IMR-90 (cell line): Measurements from ENCODE around the gene CLN3. TPM values are rescaled to one million over a fixed set of nuclear protein-coding genes. Genes with fewer than 3 reads are reported as not detected.

Source experiments
- ATAC-seq: fragments of 200-7000 bp; cut with Tn5 transposase; 2 replicates; pipeline ENCODE4 v1.9.1; 2020; ENCODE audit warnings: low read depth, mild to moderate bottlenecking, moderate library complexity
- BruUV-seq: library from RNA; stranded (reverse); fragments of 400-500 nt; replicated peaks from 2 replicates; lab custom pipeline; 2021; lab: Mats Ljungman, UMichigan
- CTCF ChIA-PET: fragments of 300-600 bp; formaldehyde crosslinking; extraction: SDS; loops from one replicate; lab custom pipeline; 2021; ENCODE audit warnings: antibody characterized with exemption; lab: Yijun Ruan, JAX
- POLR2A ChIA-PET: fragments of 300-600 bp; sonication (Branson Sonifier 250); formaldehyde crosslinking; loops from one replicate; lab custom pipeline; 2022; ENCODE audit warnings: antibody characterized with exemption; ENCODE audit not compliant: unreplicated experiment; lab: Charles Lee
- DNase-seq: peaks from one replicate; pipeline ENCODE4 v3.0.0; 2013
- H2AFZ ChIP-seq: replicated peaks from 2 replicates; pipeline ENCODE3; 2013; ENCODE audit warnings: low read length, mild to moderate bottlenecking; ENCODE audit not compliant: poor library complexity
- H2AK5ac ChIP-seq: 2 replicates; pipeline ENCODE4 v1.6.1; 2013; ENCODE audit warnings: low read depth, low read length, inconsistent platforms
- H2AK9ac ChIP-seq: replicated peaks from 2 replicates; pipeline ENCODE3; 2013; ENCODE audit warnings: mild to moderate bottlenecking, low read depth, low read length, moderate library complexity; ENCODE audit not compliant: poor library complexity
- H2BK120ac ChIP-seq: 2 replicates; pipeline ENCODE4 v1.6.1; 2013; ENCODE audit warnings: low read depth, low read length, inconsistent platforms
- H2BK15ac ChIP-seq: 3 replicates; pipeline ENCODE4 v1.6.1; 2013; ENCODE audit warnings: low read depth, low read length, inconsistent platforms
- H2BK20ac ChIP-seq: 2 replicates; pipeline ENCODE4 v1.6.1; 2013; ENCODE audit warnings: low read depth, mild to moderate bottlenecking, inconsistent platforms, low read length, moderate library complexity
- H2BK5ac ChIP-seq: 2 replicates; pipeline ENCODE4 v1.6.1; 2013; ENCODE audit warnings: mild to moderate bottlenecking, low read depth, low read length, inconsistent platforms; ENCODE audit not compliant: poor library complexity, severe bottlenecking
- H3K14ac ChIP-seq: replicated peaks from 2 replicates; pipeline ENCODE4 v1.6.1; 2013; ENCODE audit warnings: low read depth, low read length, inconsistent platforms
- H3K18ac ChIP-seq: 2 replicates; pipeline ENCODE4 v1.6.1; 2013; ENCODE audit warnings: low read depth, low read length, control low read depth
- H3K23ac ChIP-seq: 2 replicates; pipeline ENCODE4 v1.6.1; 2013; ENCODE audit warnings: low read depth, low read length, inconsistent platforms
- H3K27ac ChIP-seq: 2 replicates; pipeline ENCODE4 v1.5.1; 2013; ENCODE audit warnings: mild to moderate bottlenecking, control low read depth, low read length; ENCODE audit not compliant: insufficient read depth
- H3K27me3 ChIP-seq: 2 replicates; pipeline ENCODE4 v1.6.1; 2013; ENCODE audit warnings: low read length; ENCODE audit not compliant: control insufficient read depth, insufficient read depth
- H3K36me3 ChIP-seq: 2 replicates; pipeline ENCODE4 v1.6.1; 2013; ENCODE audit warnings: low read length, mixed read lengths; ENCODE audit not compliant: control insufficient read depth, insufficient read depth
- H3K4ac ChIP-seq: 2 replicates; pipeline ENCODE4 v1.6.1; 2013; ENCODE audit warnings: low read depth, low read length, inconsistent platforms
- H3K4me1 ChIP-seq: 2 replicates; pipeline ENCODE4 v1.6.1; 2013; ENCODE audit warnings: low read length, mixed read lengths; ENCODE audit not compliant: control insufficient read depth, insufficient read depth
- H3K4me2 ChIP-seq: 2 replicates; pipeline ENCODE4 v1.6.1; 2013; ENCODE audit warnings: low read depth, mild to moderate bottlenecking, control low read depth, low read length, moderate library complexity
- H3K4me3 ChIP-seq: 2 replicates; pipeline ENCODE4 v1.5.1; 2013; ENCODE audit warnings: low read depth, mild to moderate bottlenecking, control low read depth, low read length, moderate library complexity; ENCODE audit not compliant: insufficient read depth
- H3K56ac ChIP-seq: 2 replicates; pipeline ENCODE4 v1.6.1; 2013; ENCODE audit warnings: low read length, inconsistent platforms; ENCODE audit not compliant: insufficient read depth; ENCODE audit errors: extremely low read depth
- H3K79me1 ChIP-seq, 2 experiments: 2 replicates each; pipeline ENCODE4 v1.6.1; 2013; ENCODE audit warnings: low read length in 2 of 2, inconsistent platforms in 1 of 2, low read depth in 1 of 2
- H3K9ac ChIP-seq: 2 replicates; pipeline ENCODE4 v1.6.1; 2013; ENCODE audit warnings: low read depth, low read length, control low read depth
- H3K9me1 ChIP-seq: 2 replicates; pipeline ENCODE4 v1.6.1; 2013; ENCODE audit warnings: low read length, inconsistent platforms; ENCODE audit not compliant: insufficient read depth
- H3K9me3 ChIP-seq: 2 replicates; pipeline ENCODE4 v1.6.1; 2013; ENCODE audit warnings: low read length; ENCODE audit not compliant: control insufficient read depth, insufficient read depth
- H4K20me1 ChIP-seq: 2 replicates; pipeline ENCODE4 v1.6.1; 2013; ENCODE audit warnings: low read length, inconsistent platforms; ENCODE audit not compliant: insufficient read depth
- H4K5ac ChIP-seq: 2 replicates; pipeline ENCODE4 v1.6.1; 2013; ENCODE audit warnings: mild to moderate bottlenecking, low read depth, low read length, control low read depth
- H4K8ac ChIP-seq, 2 experiments: 2 replicates each; pipeline ENCODE4 v1.6.1; 2013; ENCODE audit warnings: low read depth in 2 of 2, low read length in 2 of 2, control low read depth in 1 of 2, inconsistent platforms in 1 of 2
- H4K91ac ChIP-seq: 2 replicates; pipeline ENCODE4 v1.6.1; 2013; ENCODE audit warnings: low read depth, low read length, inconsistent platforms; ENCODE audit not compliant: insufficient read depth
- BHLHE40 ChIP-seq: fragments of 150-350 bp; IDR thresholded peaks from 2 replicates; pipeline ENCODE4 v1.6.1; 2016; ENCODE audit warnings: mild to moderate bottlenecking, low read depth, low read length
- CEBPB ChIP-seq: IDR thresholded peaks from 2 replicates; pipeline ENCODE4 v1.6.1; 2012; ENCODE audit warnings: low read depth, low read length, improper control_type of control experiment
- CHD1 ChIP-seq: IDR thresholded peaks from 2 replicates; pipeline ENCODE4 v1.6.1; 2012; ENCODE audit warnings: low read depth, low read length, improper control_type of control experiment
- FOS ChIP-seq: fragments of 150-350 bp; IDR thresholded peaks from 2 replicates; pipeline ENCODE4 v1.6.1; 2016; ENCODE audit warnings: low read depth, low read length
- MAFK ChIP-seq: IDR thresholded peaks from 2 replicates; pipeline ENCODE4 v1.6.1; 2012; ENCODE audit warnings: low read depth, low read length, improper control_type of control experiment
- MAZ ChIP-seq: IDR thresholded peaks from 2 replicates; pipeline ENCODE4 v1.6.1; 2012; ENCODE audit warnings: low read depth, mild to moderate bottlenecking, low read length, improper control_type of control experiment, moderate library complexity, borderline replicate concordance
- MXI1 ChIP-seq: IDR thresholded peaks from 2 replicates; pipeline ENCODE4 v1.6.1; 2012; ENCODE audit warnings: low read depth, mild to moderate bottlenecking, low read length, moderate library complexity, borderline replicate concordance
- NFE2L2 ChIP-seq: fragments of 150-350 bp; IDR thresholded peaks from 2 replicates; pipeline ENCODE4 v1.6.1; 2016; ENCODE audit warnings: low read depth, mild to moderate bottlenecking, low read length
- POLR2A ChIP-seq: IDR thresholded peaks from 2 replicates; pipeline ENCODE4 v1.6.1; 2012; ENCODE audit warnings: mild to moderate bottlenecking, low read depth, low read length
- RAD21 ChIP-seq: IDR thresholded peaks from 2 replicates; pipeline ENCODE4 v1.6.1; 2012; ENCODE audit warnings: low read length, improper control_type of control experiment
- RCOR1 ChIP-seq: IDR thresholded peaks from 2 replicates; pipeline ENCODE4 v1.6.1; 2012; ENCODE audit warnings: mild to moderate bottlenecking, low read length, improper control_type of control experiment; ENCODE audit not compliant: insufficient replicate concordance
- RFX5 ChIP-seq: IDR thresholded peaks from 2 replicates; pipeline ENCODE4 v1.8.0; 2012; ENCODE audit warnings: low read depth, mild to moderate bottlenecking, low read length, moderate library complexity
- SMC3 ChIP-seq: fragments of 150-350 bp; IDR thresholded peaks from 2 replicates; pipeline ENCODE4 v1.6.1; 2016; ENCODE audit warnings: low read depth, mild to moderate bottlenecking, antibody characterized with exemption, low read length, moderate library complexity
- WGBS, 2 experiments: methylation state at CpG; one replicate each; pipeline versions ENCODE4 v1.1.5 to v1.1.7; 2013; ENCODE audit warnings: missing lambda C conversion rate in 2 of 2; ENCODE audit not compliant: insufficient read length in 1 of 2; ENCODE audit errors: extremely low coverage in 2 of 2; 5-methylcytosine and 5-hydroxymethylcytosine counted together
- dilution Hi-C: fragments of 300-500 bp; cut with HindIII; formaldehyde crosslinking; loops from one replicate; pipeline ENCODE4 v1.14.3; 2018; ENCODE audit warnings: low sequenced_read_pairs; ENCODE audit not compliant: unreplicated experiment
- in situ Hi-C: fragments of 300-500 bp; cut with MboI; formaldehyde crosslinking; loops from 3 replicates; pipeline ENCODE4 v1.14.3; 2019; ENCODE audit warnings: low sequenced_read_pairs, inconsistent platforms, mixed read lengths
- intact Hi-C: fragments of 100-400 bp; cut with micrococcal nuclease; formaldehyde crosslinking; loops from 2 replicates; pipeline ENCODE4 v1.10.0; 2022
- polyA plus RNA-seq, 3 experiments: library from polyadenylated mRNA; depleted of rRNA; stranded (reverse); fragments of >200 nt; gene quantifications; 2 replicates each; pipeline ENCODE4 v1.2.3, GENCODE V29; 2012; ENCODE audit warnings: low replicate concordance in 1 of 3
- total RNA-seq: library from RNA; depleted of rRNA; stranded (reverse); fragments of >200 nt; gene quantifications from 2 replicates; pipeline ENCODE4 v1.2.3, GENCODE V29; 2012
- TF ChIP-seq, protein P1 (sequence below): conservative IDR thresholded peaks from 2 replicates; pipeline ENCODE4 v1.5.1; 2012; ENCODE audit warnings: mild to moderate bottlenecking, low read depth, low read length, improper control_type of control experiment
- TF ChIP-seq, protein P2 (sequence below): fragments of 150-350 bp; IDR thresholded peaks from 2 replicates; pipeline ENCODE4 v1.6.1; 2017; ENCODE audit warnings: mild to moderate bottlenecking, antibody characterized with exemption, low read length, low read depth
- TF ChIP-seq, protein P3 (sequence below): fragments of 150-350 bp; IDR thresholded peaks from 2 replicates; pipeline ENCODE4 v1.6.1; 2016; ENCODE audit warnings: low read depth, mild to moderate bottlenecking, low read length, moderate library complexity, borderline replicate concordance

The CLN3 gene
- total and polyA plus RNA-seq, 2 of the 4 experiments (the other 2 are of a cell fraction) = 3.9 to 15.9 TPM

DNA sequence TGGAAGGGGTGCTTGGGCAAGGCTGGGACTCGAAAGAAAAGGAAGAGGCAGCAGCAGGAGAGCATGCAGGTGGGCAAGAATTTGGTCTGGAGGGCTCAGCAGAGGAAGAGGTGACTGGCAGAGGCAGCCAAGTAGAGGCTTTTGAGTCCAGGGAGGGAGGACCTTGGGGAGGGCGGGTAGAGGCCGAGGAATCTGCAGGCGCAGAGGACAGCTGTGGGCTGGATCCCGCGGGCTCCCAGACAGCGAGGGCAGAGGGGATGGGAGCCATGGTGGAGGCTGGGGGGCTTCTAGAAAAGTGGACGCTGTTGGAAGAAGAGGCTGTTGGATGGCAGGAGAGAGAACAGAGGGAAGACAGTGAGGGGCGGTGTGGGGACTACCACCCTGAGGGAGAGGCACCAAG, 5.5 kb upstream of the CLN3 start:
- H3K18ac ChIP-seq = no peak overlapping the region
- H2BK15ac ChIP-seq = no peak overlapping the region
- BruUV-seq = no TSS peak
- TF ChIP-seq, protein P1, sequence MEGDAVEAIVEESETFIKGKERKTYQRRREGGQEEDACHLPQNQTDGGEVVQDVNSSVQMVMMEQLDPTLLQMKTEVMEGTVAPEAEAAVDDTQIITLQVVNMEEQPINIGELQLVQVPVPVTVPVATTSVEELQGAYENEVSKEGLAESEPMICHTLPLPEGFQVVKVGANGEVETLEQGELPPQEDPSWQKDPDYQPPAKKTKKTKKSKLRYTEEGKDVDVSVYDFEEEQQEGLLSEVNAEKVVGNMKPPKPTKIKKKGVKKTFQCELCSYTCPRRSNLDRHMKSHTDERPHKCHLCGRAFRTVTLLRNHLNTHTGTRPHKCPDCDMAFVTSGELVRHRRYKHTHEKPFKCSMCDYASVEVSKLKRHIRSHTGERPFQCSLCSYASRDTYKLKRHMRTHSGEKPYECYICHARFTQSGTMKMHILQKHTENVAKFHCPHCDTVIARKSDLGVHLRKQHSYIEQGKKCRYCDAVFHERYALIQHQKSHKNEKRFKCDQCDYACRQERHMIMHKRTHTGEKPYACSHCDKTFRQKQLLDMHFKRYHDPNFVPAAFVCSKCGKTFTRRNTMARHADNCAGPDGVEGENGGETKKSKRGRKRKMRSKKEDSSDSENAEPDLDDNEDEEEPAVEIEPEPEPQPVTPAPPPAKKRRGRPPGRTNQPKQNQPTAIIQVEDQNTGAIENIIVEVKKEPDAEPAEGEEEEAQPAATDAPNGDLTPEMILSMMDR = no peak
- TF ChIP-seq, protein P2, sequence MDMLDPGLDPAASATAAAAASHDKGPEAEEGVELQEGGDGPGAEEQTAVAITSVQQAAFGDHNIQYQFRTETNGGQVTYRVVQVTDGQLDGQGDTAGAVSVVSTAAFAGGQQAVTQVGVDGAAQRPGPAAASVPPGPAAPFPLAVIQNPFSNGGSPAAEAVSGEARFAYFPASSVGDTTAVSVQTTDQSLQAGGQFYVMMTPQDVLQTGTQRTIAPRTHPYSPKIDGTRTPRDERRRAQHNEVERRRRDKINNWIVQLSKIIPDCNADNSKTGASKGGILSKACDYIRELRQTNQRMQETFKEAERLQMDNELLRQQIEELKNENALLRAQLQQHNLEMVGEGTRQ = no peak
- no peak for TF ChIP-seq FOS
- no peak for TF ChIP-seq POLR2A
- no peak for TF ChIP-seq CHD1
- no peak for TF ChIP-seq MXI1
- TF ChIP-seq, protein P3, sequence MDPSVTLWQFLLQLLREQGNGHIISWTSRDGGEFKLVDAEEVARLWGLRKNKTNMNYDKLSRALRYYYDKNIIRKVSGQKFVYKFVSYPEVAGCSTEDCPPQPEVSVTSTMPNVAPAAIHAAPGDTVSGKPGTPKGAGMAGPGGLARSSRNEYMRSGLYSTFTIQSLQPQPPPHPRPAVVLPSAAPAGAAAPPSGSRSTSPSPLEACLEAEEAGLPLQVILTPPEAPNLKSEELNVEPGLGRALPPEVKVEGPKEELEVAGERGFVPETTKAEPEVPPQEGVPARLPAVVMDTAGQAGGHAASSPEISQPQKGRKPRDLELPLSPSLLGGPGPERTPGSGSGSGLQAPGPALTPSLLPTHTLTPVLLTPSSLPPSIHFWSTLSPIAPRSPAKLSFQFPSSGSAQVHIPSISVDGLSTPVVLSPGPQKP = no peak
- no peak for TF ChIP-seq RAD21
- no peak for TF ChIP-seq NFE2L2
- TF ChIP-seq SMC3 = no peak
- TF ChIP-seq BHLHE40 = no peak
- TF ChIP-seq RCOR1 = no peak
- TF ChIP-seq RFX5 = no peak
- TF ChIP-seq MAZ = no peak
- no peak for TF ChIP-seq CEBPB
- TF ChIP-seq MAFK = no peak
- CTCF ChIA-PET = no interaction called here
- ATAC-seq (no peak), DNase-seq (no peak)
- no peaks in the 10 kb centered on the region for H4K20me1 ChIP-seq
- intact Hi-C loops (no loop called here), dilution Hi-C loops (no loop called here), in situ Hi-C loops (no loop called here)
- H3K4me3 ChIP-seq = no peak overlapping the region
- no peak overlapping the region for H3K23ac ChIP-seq
- H4K91ac ChIP-seq = no peak overlapping the region
- no peaks in the 10 kb centered on the region for H3K79me1 ChIP-seq
- H2AK9ac ChIP-seq = no peak overlapping the region
- H3K36me3 ChIP-seq = no peaks in the 10 kb centered on the region
- H2AK5ac ChIP-seq = no peak overlapping the region
- H3K27me3 ChIP-seq = peaks cover 24% of the 10 kb centered on the region
- H3K9me1 ChIP-seq = peaks cover 4% of the 10 kb centered on the region; the same call in 1 of the 2 replicates
- no peak overlapping the region for H2BK20ac ChIP-seq
- H2BK5ac ChIP-seq = no peak overlapping the region
- no peak overlapping the region for H2BK120ac ChIP-seq
- no peaks in the 10 kb centered on the region for H3K4me1 ChIP-seq
- 100% methylated on average over 1 of the region's 9 CpGs; no CpG with 5 or more reads in 1 of the 2 experiments for WGBS, 2 experiments
- no peak overlapping the region for H3K4ac ChIP-seq
- H4K5ac ChIP-seq = no peak overlapping the region
- H2AFZ ChIP-seq = no peak overlapping the region
- no peak overlapping the region for H3K9ac ChIP-seq
- no peak overlapping the region for H3K4me2 ChIP-seq
- H3K27ac ChIP-seq = no peak overlapping the region
- H3K14ac ChIP-seq = no peak overlapping the region
- no peaks in the 10 kb centered on the region for H3K9me3 ChIP-seq
- no peak overlapping the region for H4K8ac ChIP-seq
- no peak overlapping the region for H3K56ac ChIP-seq
- POLR2A ChIA-PET = no interaction called here
